ENCODE data around the gene PDLIM7.

Gene PDLIM7

GRCh38 chr5:177508221-177508611 is 10.8 kb upstream of the PDLIM7 start:
- Histone ChIP-seq H3K79me2 (no peaks in the 10 kb centered on the region), H3K4me3 (ENCODE audit: low read depth, low read length) (no peak overlapping the region), H2AFZ (no peak overlapping the region), H3K36me3 (ENCODE audit: control insufficient read depth, insufficient read depth, low read length) (no peaks in the 10 kb centered on the region), H3K27ac (no peak overlapping the region), H3K27me3 (ENCODE audit: control insufficient read depth, insufficient read depth, low read length) (no peaks in the 10 kb centered on the region), H3K9me3 (ENCODE audit: control insufficient read depth, low read length) (no peaks in the 10 kb centered on the region), H3K4me1 (no peaks in the 10 kb centered on the region), H3K4me2 (ENCODE audit: low read length) (no peak overlapping the region), H3K9ac (no peak overlapping the region)
- TF ChIP-seq CTCF (IDR thresholded peaks at IDR 0.05) = no peak

DNA sequence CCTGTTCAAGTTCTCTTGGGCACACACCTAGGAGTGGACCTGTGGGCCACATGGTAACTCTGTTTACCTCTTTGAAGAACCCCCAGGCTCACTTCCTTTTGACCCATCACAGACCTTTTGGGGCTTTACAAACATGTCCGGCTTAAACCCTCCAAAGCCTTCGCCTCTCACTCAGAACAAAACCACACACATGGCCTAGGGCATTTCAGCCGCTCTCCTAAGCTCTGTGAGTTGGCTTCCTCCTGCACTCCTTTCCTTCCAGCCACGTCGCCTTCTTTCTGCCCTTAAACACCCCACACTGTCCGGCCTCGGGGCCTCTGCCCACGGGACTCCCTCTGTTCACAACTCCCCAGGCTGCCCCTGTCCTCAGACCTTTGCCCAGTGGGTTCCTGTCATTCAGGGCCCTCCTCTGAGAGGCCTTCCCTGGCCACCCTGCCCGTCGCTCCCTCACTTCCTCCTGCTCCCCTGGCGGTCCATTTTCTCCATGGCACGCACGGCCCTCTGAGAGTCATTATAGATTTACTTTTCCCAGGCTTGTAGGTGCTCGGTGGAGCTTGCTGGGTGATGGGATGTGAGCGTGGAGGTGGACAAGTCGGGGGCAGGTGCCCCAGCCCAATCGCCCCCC is 10.3 kb upstream of the PDLIM7 start:
- Histone ChIP-seq H3K27ac (no peak overlapping the region), H3K4me3 (ENCODE audit: low read depth, low read length) (no peak overlapping the region), H3K36me3 (ENCODE audit: control insufficient read depth, insufficient read depth, low read length) (no peaks in the 10 kb centered on the region), H2AFZ (no peak overlapping the region), H3K9ac (no peak overlapping the region), H3K4me2 (ENCODE audit: low read length) (no peak overlapping the region), H3K27me3 (ENCODE audit: control insufficient read depth, insufficient read depth, low read length) (no peaks in the 10 kb centered on the region), H3K9me3 (ENCODE audit: control insufficient read depth, low read length) (no peaks in the 10 kb centered on the region), H3K79me2 (no peaks in the 10 kb centered on the region), H3K4me1 (no peaks in the 10 kb centered on the region)
- TF ChIP-seq CTCF (IDR thresholded peaks at IDR 0.05) = no peak

- Histone ChIP-seq H3K9me3 (ENCODE audit: control insufficient read depth, low read length) (no peaks in the 10 kb centered on the region), H3K36me3 (ENCODE audit: control insufficient read depth, insufficient read depth, low read length) (no peaks in the 10 kb centered on the region), H3K4me2 (ENCODE audit: low read length) (no peak overlapping the region), H3K27ac (no peak overlapping the region), H3K27me3 (ENCODE audit: control insufficient read depth, insufficient read depth, low read length) (no peaks in the 10 kb centered on the region), H2AFZ (no peak overlapping the region), H3K4me1 (no peaks in the 10 kb centered on the region), H3K79me2 (no peaks in the 10 kb centered on the region), H3K9ac (no peak overlapping the region), H3K4me3 (ENCODE audit: low read depth, low read length) (no peak overlapping the region)
- no peak for TF ChIP-seq CTCF (IDR thresholded peaks at IDR 0.05)
Measured at GRCh38 chr5:177507165-177507564, 9.8 kb upstream of the PDLIM7 start.

DNA sequence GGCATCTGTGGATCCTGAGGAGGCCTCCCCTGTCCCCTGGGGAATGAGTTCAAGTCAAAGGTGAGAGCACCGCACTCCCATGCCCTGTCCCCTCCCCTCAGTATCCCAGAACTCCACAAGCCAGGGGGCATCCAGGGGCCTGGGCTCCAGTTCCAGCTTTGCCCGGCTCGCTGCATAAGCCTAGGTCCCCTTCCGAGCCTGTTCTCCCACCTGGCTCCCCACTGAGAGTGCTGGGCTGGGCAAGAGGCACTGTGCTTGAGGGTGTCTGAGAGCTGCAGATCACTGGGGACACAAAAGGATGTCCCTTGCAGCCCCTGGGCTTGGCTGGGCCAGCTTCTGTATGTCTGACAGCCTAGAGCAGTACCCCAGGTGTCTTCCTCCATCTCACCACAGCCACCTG is 7.7 kb upstream of the PDLIM7 start:
- Histone ChIP-seq H3K9me3 (ENCODE audit: control insufficient read depth, low read length) (no peaks in the 10 kb centered on the region), H3K4me2 (ENCODE audit: low read length) (no peak overlapping the region), H3K27me3 (ENCODE audit: control insufficient read depth, insufficient read depth, low read length) (no peaks in the 10 kb centered on the region), H3K36me3 (ENCODE audit: control insufficient read depth, insufficient read depth, low read length) (no peaks in the 10 kb centered on the region), H3K4me3 (ENCODE audit: low read depth, low read length) (no peak overlapping the region), H3K4me1 (peaks cover 7% of the 10 kb centered on the region), H3K9ac (no peak overlapping the region), H3K27ac (no peak overlapping the region), H3K79me2 (no peaks in the 10 kb centered on the region), H2AFZ (no peak overlapping the region)
- TF ChIP-seq CTCF (IDR thresholded peaks at IDR 0.05) = no peak
